ENCODE results near the gene CCM2.

The CCM2 gene

DNA sequence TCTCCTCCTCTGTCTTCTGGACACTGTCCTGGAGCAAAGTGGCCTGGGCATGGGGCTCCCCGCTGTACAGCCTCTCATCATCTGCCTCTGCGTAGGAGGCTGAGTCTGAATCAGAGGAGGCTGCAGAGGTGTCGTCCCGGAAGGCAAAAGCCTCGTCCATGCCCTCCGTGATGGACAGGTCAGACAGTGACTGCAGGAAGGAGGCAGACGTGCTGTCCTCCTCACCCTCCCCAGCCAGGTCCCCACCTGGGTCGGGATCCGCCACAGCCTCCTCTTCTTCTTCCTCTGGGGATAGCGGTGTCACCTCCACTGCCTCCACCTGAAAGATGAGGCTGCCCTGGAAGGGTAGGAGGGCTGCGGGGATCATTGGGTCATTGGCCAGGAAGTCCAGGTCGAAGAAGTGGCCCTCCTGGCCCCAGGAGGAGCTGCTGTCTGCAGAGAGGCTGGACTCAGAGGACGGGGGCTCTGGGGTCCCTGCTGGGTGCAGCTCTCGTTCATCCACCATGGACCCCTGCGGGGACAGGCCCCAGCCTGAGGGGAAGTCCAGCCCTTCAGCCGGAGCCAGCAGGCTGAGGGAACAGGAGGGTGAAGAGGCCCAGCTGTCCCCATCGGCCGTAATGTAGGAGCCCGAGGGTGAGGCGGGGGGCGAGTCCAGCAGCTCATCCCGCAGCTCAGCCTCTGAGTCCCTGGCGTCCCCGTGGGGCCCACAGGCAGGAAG, 85.1 kb downstream of the CCM2 start:
- DNase-seq = no peak

DNA sequence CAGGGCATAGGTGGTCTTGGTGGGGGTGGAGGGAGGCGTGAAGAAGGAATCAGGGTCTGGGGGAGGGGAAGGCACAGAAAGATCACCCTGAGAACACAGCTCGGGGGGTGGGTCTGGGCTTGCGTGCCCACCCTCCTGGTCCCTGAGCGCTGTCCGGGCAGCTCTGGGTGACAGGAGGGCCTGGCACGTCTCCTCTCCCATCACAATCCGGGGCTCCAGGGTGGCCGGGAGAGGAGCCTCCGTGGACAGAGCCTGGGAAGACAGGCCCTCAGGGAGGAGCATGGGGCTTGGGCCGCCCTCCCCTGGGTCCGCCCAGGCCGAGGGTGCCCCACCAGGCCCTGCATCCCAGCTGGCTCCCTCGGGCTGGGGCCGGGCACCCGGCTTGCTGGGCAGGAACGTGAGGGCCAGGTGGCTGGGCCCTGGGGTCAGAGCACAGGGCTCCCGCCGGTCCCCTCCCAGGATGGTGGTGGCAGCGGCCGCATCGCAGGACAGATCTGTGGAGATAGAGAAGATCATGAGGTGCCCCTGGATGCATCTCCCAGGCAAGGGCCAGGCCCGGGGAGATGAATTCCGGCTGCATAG, 85.7 kb downstream of the CCM2 start:
- DNase-seq = no peak

DNA sequence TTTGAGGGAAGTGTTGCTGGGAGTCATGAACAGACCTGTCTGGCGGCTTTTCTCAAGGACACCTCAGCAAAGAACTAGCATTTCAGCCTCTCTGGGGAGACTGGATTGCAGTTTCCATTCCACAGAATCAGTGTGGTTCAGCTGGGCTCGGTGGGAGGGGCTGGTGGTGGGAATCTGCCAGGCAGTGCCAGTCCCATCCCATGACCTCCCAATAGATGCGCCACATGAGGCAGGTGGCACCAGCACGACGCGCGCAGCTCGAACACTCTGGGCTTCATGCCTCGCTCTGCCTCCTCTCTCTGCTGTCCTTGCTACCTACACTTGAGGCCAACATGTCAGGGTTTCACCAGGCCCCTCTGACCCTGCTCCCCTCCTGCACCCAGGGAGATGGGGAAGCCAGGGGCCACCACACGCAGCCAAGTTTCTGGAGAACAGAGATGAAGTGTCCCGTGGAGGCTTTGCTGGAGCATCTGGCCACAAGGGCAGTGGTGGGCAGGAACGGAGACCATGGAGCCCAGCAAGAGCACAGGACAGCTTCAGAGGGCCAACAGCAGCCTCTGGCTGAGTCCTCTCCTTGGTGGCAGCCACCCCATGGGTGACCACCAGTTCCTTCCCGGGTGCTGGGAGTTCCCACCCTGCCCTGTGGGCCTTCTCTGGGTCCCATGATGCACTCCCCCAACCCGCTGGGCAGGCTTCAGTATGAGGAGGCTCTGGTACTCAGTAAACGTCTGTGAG, 86.5 kb downstream of the CCM2 start:
- DNase-seq = no peak

DNA sequence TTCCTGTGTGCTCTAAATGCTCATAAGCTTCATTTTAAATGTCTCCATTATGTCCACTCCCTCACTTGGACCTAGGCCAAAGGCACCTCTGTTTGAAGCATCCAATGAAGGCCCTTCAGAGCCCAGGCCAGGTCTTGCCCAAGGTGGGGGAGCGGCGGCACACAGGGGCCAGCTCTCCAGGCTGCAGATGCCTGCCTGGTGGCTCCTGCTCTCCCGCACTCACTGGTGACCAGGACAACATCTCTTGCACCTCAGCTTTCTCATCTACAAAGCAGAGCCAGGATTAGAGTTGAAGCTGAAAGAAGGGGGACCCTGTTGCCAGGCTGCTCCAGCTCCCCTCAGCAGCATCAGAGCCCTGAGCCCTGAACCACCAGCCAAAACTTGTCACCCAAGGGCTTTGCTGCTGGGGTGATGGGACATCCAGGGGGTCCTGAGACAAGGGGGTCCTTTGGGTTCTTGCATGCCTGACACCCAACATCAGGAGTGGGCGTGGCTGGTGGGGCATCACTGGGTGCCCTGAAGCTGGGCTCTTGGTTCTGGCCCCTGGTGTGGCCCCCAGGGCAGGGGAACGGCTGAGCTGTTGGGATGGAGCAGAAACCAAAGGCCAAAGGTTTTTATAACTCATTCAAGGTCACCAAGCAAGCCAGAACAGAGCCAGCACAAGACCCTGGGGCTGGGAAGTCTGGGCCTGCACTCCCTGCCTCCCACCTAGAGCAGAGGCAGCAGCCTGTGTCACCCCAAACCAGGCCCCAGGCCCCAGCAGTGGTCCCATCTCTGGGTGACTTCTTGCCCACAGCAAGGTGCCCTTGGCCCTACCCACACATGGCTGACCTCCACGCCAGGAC, 87.5 kb downstream of the CCM2 start:
- no peak for DNase-seq

DNA sequence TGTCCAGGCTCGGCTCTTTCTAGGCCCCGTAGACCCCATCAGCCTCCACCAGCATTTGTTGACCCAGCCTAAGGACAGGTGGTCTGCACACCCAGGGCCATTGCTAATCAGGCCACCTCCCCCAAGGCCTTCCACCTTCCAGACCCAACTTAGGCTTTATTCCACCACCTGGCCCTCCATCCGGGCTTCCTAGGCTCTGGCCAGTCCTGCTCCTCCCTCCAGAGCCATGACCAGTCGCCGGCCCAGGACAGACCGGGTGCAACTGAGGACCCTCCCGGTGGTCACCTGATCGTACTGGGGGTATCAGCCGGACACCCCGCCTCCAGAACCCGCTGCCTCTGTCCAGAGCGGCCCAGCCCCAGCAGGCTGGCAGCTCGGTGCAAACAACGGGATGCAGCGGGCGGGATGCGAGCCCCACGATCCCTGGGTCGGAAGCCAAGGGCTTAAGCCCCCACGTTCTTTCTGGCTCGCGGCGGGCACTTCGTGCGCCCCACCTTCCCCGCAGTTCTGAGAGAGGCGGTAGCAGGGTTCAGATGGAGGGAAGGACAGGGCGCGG, 88.2 kb downstream of the CCM2 start:
- no peak for DNase-seq

DNA sequence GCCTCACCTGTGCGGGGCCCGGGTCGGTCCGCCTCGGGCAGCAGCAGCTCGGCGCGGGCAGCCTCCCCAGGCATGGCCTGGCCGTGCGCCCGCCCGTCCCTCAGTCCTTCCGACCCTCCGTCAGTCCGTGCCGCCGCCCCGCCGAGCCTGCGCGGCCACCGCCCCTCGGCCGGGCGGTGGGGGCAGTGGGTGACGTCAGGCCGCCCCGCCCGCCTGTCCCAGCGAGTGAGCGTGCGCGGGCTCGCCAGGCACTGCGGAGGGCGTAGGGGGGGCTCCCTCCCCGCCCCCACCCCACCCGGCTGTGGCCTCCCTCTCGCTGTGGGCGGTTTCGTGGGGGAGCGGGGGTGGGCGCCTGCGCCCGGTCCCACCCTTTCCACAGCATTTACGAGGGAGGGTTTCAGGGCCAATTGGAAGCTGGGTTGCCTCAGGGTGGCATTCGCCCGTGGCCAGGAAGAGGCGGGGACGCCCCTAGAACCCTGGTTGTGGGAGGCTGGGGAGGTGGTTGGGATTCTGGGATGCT, 88.9 kb downstream of the CCM2 start, which contains the start of gene NACAD:
Gene NACAD (minus strand): TSS at position 149 of the 520 bp plus-strand sequence. CDS start 75 bp downstream, at position 74.
- peak in 1 of 5 donors; percentile 12 for DNase-seq

- peak in 4 of 5 donors; percentile 39 to 58 (median 46) for DNase-seq
Measured at GRCh38 chr7:45089341-45089891, 89.4 kb downstream of the CCM2 start.

DNA sequence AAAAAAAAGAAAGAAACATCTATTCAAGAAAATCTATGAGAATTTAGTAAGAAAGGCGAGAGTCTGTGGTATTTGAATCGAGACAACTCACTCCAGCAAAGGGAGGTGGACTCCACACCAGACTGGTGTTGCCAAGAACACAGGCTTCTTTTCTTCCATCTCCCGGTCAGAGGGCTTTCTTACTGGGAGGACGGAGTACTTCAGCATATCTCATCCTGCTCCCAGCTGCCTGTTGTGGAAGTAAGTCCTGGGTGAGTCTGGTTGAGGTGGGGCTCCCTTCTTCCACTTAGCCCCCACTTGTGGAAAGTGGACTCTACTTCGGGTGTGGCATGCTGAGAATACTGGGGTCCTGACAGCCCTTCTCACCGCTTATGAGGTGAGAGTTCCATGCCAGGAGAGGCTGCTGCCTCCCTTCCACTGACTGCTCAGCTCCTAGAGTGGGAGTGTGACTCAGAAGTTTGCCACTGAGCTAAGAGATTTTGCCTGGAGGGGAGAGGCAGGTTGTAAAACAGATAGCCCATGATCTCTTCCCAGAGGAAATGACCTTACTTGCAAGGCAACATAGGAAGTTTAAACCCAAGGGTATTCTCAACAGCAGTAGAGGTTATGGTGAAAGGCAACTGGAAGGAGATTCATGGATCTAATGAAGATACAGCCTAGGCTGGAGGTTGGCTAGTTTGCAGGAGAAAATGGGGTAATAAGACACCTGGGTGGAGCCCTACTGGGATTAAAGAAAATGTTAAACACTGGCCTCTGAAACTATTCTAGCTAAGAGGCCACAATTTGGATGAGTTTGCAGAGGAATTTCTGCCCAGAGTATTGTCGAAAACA, 92.3 kb downstream of the CCM2 start:
- no peak for DNase-seq

- DNase-seq = no peak
Measured at GRCh38 chr7:45092931-45093235, 92.9 kb downstream of the CCM2 start.

- DNase-seq = no peak
Measured at GRCh38 chr7:45098983-45099839, 99.2 kb downstream of the CCM2 start.

GRCh38 chr7:45099891-45100760, 100.1 kb downstream of the CCM2 start:
- no peak for DNase-seq

DNA sequence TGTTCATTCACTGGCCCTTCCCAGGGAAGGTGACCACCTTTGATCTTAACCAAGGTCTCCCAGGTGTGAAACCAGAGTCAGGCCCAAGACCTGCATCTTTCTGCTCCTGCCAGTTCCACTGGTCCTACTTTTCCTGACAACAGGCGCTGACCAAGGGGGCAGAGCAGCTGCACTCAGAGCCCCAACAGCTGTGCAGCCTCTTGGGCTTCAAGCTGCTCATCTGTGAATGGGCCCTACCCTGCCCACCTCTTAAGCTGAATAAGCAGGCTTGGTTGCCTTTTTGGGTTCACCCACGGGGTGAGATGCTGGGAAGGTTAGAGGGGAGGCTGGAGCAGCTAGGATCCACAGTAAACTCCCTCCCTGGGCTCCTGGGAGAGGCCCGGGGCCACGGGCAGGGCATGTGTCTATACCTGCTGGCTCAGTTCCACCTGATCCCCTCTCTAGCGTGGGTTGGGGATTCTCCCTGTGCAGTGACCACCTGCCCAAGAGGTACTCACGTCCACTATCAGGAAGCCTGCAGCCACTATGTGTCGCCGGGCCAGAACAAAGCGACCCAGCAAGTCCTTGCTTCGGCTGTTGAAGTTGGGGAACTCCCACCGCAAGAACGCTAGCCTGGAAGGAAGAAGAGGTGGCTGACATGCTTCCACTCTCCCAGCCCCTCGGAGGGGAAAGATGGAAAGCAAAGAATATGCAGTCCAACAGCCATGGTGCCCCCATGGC, 100.9 kb downstream of the CCM2 start:
- no peak for DNase-seq

DNA sequence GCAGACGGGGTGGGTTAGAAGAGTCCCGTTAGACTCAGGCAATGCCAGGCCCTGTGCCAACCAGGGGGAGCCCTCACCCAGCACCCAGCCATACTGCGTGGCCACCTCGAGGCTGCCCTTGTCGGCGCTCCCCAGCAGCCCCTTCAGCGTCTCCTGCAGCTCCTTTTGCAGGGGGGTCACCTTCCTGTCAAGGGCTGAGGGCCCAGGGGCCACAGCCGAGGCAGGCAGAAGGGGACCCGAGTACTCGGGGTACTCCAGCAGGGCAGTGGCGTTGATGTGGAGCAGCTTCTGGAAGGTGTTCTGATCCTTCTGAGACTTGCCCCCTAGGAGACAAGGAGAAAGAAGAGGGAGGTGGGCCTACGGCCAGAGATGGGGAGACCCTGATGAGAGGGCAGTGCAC, 101.7 kb downstream of the CCM2 start:
- DNase-seq = no peak

DNA sequence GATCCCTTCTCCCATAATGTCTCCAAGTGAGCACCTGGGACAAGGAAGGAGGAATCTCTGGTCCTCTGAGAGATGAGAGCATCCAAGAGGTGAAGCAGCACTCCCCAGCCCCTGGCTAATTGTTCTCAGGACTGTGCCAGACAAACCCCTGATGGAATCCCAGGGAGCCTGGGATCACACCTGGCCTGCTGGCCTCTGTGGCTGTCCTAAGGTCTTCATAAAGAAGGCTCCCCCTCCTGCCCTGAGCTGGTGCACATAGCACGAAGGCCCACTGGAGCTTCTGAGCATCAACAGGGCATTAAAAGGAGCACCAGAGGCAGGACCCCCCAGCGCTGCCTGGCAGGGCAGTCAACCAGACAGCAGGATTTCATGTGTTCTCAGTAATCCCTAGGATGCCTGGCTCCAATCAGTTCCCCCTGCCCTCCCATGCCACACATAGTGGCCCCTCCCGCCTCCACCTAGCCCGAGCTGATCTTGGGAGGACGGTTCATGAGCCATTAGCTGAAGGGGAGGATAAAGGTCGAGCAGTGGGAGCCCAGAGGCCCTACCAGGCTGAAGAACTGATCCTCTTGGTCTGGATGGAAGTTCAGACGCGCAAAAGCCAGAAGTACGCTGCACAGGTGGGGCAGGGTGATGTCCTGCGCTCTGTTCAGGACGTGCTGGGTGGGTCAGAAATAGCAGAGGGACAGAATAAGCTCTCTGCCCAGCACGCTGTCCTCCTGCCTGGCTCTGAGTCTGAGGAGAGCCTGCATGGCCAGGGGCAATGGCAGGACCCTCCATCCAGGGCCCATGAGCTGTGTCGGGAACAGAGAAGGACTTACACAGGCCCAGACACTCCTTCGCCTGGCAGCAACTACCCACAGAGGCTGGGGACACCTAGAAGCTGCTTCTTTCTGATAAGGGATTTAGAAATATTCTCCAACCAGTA, 103.0 kb downstream of the CCM2 start:
- DNase-seq = no peak

DNA sequence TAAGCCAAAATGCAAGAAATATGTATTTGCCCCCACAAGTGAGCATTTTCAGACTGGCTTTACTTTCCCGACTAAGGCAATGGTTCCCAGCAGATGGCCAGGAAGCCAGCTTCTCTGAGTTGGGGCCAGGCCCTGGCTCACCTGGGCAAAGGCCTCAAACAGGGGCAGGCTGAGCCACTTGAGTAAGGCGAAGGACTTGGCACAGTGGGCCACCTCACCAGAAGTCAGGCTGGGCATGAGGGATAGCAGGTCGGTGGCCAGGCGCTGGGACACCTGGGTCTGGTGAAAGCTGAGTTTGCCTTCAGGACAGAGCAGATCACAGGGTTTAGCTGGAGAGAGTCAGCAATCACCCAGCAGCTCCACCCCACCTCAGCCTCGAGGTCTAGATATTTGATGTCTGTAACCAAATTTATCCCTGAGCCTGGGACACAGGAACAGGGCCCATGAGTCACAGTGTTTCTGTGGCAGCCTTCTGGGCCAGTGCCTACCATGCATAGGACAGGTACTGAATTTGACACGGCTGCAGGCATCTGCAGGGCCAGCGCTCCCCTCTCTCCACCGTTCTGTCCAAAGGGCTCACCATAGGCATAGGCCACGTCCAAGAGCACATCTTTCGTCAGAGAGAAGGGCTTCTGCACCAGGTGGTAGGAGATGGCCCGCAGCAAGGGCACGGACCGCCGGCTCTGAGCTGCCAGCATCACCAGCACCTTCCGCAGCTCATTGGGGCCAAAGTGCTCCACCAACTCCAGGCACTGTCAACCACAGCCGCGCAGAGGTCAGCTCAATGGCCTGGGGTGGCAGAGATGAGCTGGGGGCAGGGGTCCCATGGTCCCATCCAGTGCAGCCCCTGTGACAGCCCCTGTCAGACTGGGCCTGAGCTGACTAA, 104.2 kb downstream of the CCM2 start:
- no peak for DNase-seq

GRCh38 chr7:45104844-45105587, 105.0 kb downstream of the CCM2 start:
- no peak for DNase-seq

All from T-helper 1 cell (primary cell).